NCI-H2196 (cell line): ENCODE data around the gene ZBTB12.
A peak's percentile ranks its signal among the peaks of the same experiment; 100 is the strongest.
"Not testable (repeated sequence)": the region's sequence is repeated elsewhere in the genome, so short reads cannot be mapped to it uniquely, and the experiment has no call there.

Experiments
- DNase-seq: peaks from one replicate; lab custom pipeline; 2025; ENCODE audit not compliant: unreplicated experiment; lab: John Stamatoyannopoulos, UW

Gene ZBTB12, protein sequence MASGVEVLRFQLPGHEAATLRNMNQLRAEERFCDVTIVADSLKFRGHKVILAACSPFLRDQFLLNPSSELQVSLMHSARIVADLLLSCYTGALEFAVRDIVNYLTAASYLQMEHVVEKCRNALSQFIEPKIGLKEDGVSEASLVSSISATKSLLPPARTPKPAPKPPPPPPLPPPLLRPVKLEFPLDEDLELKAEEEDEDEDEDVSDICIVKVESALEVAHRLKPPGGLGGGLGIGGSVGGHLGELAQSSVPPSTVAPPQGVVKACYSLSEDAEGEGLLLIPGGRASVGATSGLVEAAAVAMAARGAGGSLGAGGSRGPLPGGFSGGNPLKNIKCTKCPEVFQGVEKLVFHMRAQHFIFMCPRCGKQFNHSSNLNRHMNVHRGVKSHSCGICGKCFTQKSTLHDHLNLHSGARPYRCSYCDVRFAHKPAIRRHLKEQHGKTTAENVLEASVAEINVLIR

GRCh38 chr6:31901953-31902643 is at the start of gene ZBTB12:
Gene ZBTB12, minus strand, starts transcription at chr6:31902086. Its CDS starts 781 bp downstream, at chr6:31901305.
- DNase-seq = peak; percentile 97

DNA sequence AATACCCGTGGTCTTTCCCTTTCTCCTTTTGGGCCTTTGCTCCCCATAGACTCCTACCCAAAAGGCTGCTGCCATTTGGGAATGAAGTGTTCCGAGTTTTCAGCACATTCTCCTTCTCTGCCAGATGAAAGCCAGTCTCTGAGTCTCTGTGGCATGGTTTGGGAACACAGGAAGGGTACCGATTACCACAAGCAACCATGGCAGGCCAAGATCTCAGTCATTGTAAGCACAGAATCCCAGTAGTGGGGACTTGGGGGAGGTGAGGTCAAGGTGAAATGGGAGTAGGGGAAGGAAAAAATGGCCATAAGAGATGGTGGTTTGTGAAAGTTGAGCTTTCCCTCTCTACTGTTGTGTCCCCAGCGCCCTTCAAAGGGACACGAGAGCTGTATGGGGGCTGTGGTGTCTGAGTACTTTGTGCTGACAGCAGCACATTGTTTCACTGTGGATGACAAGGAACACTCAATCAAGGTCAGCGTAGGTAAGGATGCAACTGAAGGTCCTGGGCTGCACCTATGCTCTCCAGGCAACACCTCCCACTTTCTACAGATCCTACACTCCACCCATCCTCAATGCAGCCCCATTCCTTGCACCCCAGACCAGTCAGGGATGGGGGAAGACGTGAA is 48.2 kb upstream of the ZBTB12 start:
- DNase-seq = no peak

- no peak for DNase-seq
Observed at GRCh38 chr6:31948753-31949413, 47.0 kb upstream of the ZBTB12 start.

DNA sequence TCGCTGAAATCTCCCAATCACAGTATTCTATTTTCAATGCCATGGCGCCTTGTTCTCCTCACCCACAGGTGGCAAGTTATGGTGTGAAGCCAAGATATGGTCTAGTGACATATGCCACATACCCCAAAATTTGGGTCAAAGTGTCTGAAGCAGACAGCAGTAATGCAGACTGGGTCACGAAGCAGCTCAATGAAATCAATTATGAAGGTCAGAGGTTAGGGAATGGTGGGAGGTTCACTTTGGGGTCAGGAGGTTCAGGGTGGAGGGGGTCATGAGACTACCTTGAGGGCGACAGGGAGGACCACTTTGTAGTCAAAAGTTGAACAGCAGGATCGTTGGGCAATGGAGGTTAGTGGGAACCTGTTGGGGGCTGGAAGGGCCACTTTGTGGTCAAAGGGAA is 46.4 kb upstream of the ZBTB12 start:
- DNase-seq = no peak

GRCh38 chr6:31947864-31948263 is 46.0 kb upstream of the ZBTB12 start:
- no peak for DNase-seq

- no peak for DNase-seq
Observed at GRCh38 chr6:31947070-31947675, 45.3 kb upstream of the ZBTB12 start.

GRCh38 chr6:31946370-31946885 is 44.5 kb upstream of the ZBTB12 start:
- DNase-seq = no peak

- peak; percentile 31 for DNase-seq
Observed at GRCh38 chr6:31945507-31946369, 43.9 kb upstream of the ZBTB12 start, which contains the start of gene CFB. Gene CFB, plus strand, starts transcription at chr6:31946095. Its CDS starts 127 bp downstream, at chr6:31946222.

DNA sequence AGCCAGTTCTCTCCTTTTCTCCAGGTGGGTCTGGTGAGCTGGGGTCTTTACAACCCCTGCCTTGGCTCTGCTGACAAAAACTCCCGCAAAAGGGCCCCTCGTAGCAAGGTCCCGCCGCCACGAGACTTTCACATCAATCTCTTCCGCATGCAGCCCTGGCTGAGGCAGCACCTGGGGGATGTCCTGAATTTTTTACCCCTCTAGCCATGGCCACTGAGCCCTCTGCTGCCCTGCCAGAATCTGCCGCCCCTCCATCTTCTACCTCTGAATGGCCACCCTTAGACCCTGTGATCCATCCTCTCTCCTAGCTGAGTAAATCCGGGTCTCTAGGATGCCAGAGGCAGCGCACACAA is 43.2 kb upstream of the ZBTB12 start:
- DNase-seq = no peak

- DNase-seq = no peak
Observed at GRCh38 chr6:31943742-31944141, 41.9 kb upstream of the ZBTB12 start.

- no peak for DNase-seq
Observed at GRCh38 chr6:31940256-31940664, 38.4 kb upstream of the ZBTB12 start.

- no peak for DNase-seq
Observed at GRCh38 chr6:31935823-31936222, 33.9 kb upstream of the ZBTB12 start.

GRCh38 chr6:31935021-31935420 is 33.1 kb upstream of the ZBTB12 start:
- DNase-seq = no peak

GRCh38 chr6:31933537-31933936 is 31.7 kb upstream of the ZBTB12 start:
- no peak for DNase-seq

GRCh38 chr6:31932137-31932536 is 30.3 kb upstream of the ZBTB12 start:
- not testable (repeated sequence) for DNase-seq

DNA sequence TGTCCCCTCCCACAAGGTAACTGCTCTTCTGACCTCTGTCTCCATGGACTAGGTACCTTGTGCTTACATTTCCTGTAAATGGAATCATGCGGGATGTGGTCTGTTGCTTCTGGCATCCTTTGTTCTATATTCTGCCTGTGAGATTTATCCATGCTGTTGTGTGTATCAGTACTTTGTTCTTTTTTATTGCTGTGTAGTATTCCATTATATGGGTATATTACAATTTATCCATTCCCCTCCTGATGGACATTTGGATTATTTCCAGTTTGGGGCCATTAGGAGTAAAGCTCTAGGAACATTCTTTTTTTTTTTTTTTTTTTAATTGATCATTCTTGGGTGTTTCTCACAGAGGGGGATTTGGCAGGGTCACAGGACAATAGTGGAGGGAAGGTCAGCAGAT is 29.1 kb upstream of the ZBTB12 start:
- DNase-seq = no peak

DNA sequence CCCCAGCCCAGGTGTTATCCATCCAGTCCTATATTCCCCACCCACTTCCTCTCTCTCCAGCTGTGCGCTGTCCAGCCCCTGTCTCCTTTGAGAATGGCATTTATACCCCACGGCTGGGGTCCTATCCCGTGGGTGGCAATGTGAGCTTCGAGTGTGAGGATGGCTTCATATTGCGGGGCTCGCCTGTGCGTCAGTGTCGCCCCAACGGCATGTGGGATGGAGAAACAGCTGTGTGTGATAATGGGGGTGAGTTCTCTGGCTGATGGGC is 26.7 kb upstream of the ZBTB12 start:
- DNase-seq = no peak

DNA sequence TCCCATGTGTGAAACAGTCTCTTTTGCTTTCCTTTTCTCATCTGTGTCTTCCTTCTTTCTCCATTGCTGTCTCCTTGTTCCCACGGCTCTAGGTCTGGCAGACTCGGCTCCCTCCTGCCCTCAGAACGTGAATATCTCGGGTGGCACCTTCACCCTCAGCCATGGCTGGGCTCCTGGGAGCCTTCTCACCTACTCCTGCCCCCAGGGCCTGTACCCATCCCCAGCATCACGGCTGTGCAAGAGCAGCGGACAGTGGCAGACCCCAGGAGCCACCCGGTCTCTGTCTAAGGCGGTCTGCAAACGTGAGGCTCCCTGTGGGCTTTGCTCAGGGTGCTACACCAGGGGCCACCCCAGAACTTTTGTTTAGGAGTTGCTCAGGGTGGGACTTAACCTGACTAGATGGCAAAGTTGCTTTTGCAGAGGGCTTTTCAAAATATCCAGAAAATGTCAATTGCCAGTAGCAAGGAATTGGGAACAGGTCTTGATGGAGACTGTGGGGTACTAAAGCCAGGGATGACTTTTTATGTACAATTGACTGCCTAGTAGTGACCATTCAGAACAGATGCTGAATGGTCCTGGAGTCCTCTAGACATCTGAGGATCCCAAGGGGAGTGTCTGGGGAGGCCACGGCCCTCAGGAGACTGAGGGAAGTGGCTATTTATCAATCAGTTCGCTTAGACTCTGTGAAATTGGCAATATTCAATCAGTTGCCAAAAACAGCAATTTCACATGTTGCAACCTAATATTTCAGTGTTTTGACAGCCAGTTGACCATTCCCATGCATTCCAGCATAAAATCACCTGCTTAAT is 26.2 kb upstream of the ZBTB12 start:
- DNase-seq = no peak

DNA sequence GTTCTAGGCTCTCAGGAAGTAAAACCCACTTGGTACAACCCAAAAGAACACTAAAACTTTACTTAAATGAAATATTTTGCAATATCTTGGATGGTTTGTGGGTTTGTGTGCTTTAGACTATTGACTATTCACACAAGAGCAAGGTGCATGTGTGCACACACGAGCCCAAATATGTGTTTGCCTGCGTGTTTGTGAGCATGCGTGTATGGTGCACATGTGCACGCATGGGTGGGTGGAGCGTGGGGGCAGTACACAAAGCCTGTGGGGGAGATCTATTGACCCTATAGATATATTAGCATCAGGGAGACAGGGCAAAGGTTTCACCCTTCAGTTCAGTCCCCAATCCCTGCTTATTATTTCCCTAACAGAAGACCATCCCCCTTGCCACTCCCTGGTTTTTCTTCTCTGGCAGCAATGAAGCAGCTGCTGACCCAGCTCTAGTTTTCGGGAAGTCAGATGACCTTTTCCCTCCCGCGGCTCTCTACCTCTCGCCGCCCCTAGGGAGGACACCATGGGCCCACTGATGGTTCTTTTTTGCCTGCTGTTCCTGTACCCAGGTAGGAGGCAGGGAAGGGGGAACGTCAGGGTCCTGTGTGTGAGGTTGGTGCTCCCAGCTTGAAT is 25.5 kb upstream of the ZBTB12 start, which contains the start of gene C2:
C2 (plus strand) TSS at position 476 of the 621 bp plus-strand sequence; CDS start at position 512, 36 bp downstream.
- DNase-seq = no peak
